H1 (cell line): ENCODE measurements around the gene PAPSS2. TPM values are rescaled to one million over a fixed set of nuclear protein-coding genes. Genes with fewer than 3 reads are reported as not detected.

Source experiments
- ATF3 ChIP-seq: IDR thresholded peaks from 2 replicates; pipeline ENCODE4 v1.6.1; 2011; ENCODE audit warnings: low read depth, mild to moderate bottlenecking, low read length; ENCODE audit not compliant: insufficient read depth
- BRCA1 ChIP-seq: IDR thresholded peaks from 2 replicates; pipeline ENCODE4 v1.6.1; 2012; ENCODE audit warnings: low read depth, low read length, improper control_type of control experiment
- CBX8 ChIP-seq: fragments of 300-800, 300-1000 bp; sonication (generic); IDR thresholded peaks from 2 replicates; pipeline ENCODE4 v1.7.1; 2016; ENCODE audit warnings: low read depth, low read length, borderline replicate concordance
- CTCF ChIP-seq, 3 experiments: IDR thresholded peaks; 1 replicate in 2 of 3; 2 replicates in 1 of 3; pipeline versions ENCODE4 v1.5.1 to v1.6.1; 2011; ENCODE audit warnings: low read length in 3 of 3, mild to moderate bottlenecking in 3 of 3, inconsistent platforms in 2 of 3, low read depth in 1 of 3, moderate library complexity in 1 of 3; ENCODE audit not compliant: insufficient read depth in 1 of 3; ENCODE audit errors: control extremely low read depth in 1 of 3
- GABPA ChIP-seq: IDR thresholded peaks from 2 replicates; pipeline ENCODE4 v1.6.1; 2011; ENCODE audit warnings: mild to moderate bottlenecking, low read length, moderate library complexity, borderline replicate concordance; ENCODE audit not compliant: insufficient read depth
- polyA plus RNA-seq, 7 experiments: library from polyadenylated mRNA; depleted of rRNA in 3 of 7; stranded (reverse) in 5 of 7; unstranded in 2 of 7; fragments of >200 nt in 5 of 7; fragments of 200-250 nt in 2 of 7; gene quantifications; 1 replicate in 5 of 7; 2 replicates in 1 of 7; 4 replicates in 1 of 7; pipeline versions ENCODE4 v1.2.1 to v1.2.3, GENCODE V29; 2011 to 2013; ENCODE audit warnings: missing spikeins in 2 of 7, mixed read lengths in 2 of 7
- total RNA-seq: library from RNA; stranded (reverse); fragmentation: NEBNext Ultra II Directional; extraction: Animal tissue kit (Norgen Biotek cat#: 25700); gene quantifications from 2 replicates; pipeline ENCODE4 v1.2.1, GENCODE V29; 2021

PAPSS2 gene
- total and polyA plus RNA-seq, 2 of the 8 experiments (the other 6 are each of a cell fraction or from before 2014, with no cell fraction given): 7.6 to 20.2 TPM

GRCh38 chr10:87642486-87642885 lies 17.2 kb upstream of the PAPSS2 start (continued):
- no peak for TF ChIP-seq CTCF (IDR thresholded peaks at IDR 0.05; ENCODE audit: control extremely low read depth in 1 of 3, insufficient read depth in 1 of 3, low read depth in 1 of 3, low read length in 3 of 3)
- TF ChIP-seq ATF3: no peak
- TF ChIP-seq BRCA1: no peak
- TF ChIP-seq GABPA: no peak
- no peak for TF ChIP-seq CBX8
- TF ChIP-seq, all 59 proteins: peak for 0
